HG02981 (cell line): ENCODE measurements around the gene KMT2B.
"Not testable (repeated sequence)": the region's sequence is repeated elsewhere in the genome, so short reads cannot be mapped to it uniquely, and the experiment has no call there.

Experiments
- ATAC-seq: cut with Tn5 transposase; IDR thresholded peaks from one replicate; pipeline ENCODE4 v1.9.1; 2021; ENCODE audit warnings: mild to moderate bottlenecking, moderate library complexity; ENCODE audit not compliant: unreplicated experiment

KMT2B gene

GRCh38 chr19:35717665-35718344, at the start of gene KMT2B:
Gene KMT2B (plus strand): TSS chr19:35718003. CDS start chr19:35718019, 16 bp downstream.
- peak; percentile 43 for ATAC-seq

GRCh38 chr19:35669566-35669965, 48.2 kb upstream of the KMT2B start:
- no peak for ATAC-seq

GRCh38 chr19:35669974-35670373, 47.8 kb upstream of the KMT2B start:
- ATAC-seq, result no peak

- ATAC-seq, result no peak
Observed at GRCh38 chr19:35670686-35671085, 47.1 kb upstream of the KMT2B start.

- ATAC-seq, result no peak
Observed at GRCh38 chr19:35671818-35672217, 46.0 kb upstream of the KMT2B start.

GRCh38 chr19:35673121-35673804, 44.5 kb upstream of the KMT2B start:
- no peak for ATAC-seq

- no peak for ATAC-seq
Observed at GRCh38 chr19:35675589-35676140, 42.1 kb upstream of the KMT2B start.

GRCh38 chr19:35689836-35690235, 28.0 kb upstream of the KMT2B start:
- ATAC-seq, result no peak

- not testable (repeated sequence) for ATAC-seq
Observed at GRCh38 chr19:35691106-35691505, 26.7 kb upstream of the KMT2B start.

- ATAC-seq, result no peak
Observed at GRCh38 chr19:35692010-35692409, 25.8 kb upstream of the KMT2B start.

- ATAC-seq, result no peak
Observed at GRCh38 chr19:35693422-35693821, 24.4 kb upstream of the KMT2B start.

GRCh38 chr19:35693835-35694599, 23.8 kb upstream of the KMT2B start:
- peak; percentile 76 for ATAC-seq

GRCh38 chr19:35695895-35696422, 21.8 kb upstream of the KMT2B start:
- ATAC-seq, result no peak

GRCh38 chr19:35696835-35697234, 21.0 kb upstream of the KMT2B start:
- ATAC-seq, result no peak

GRCh38 chr19:35702223-35703012, 15.4 kb upstream of the KMT2B start:
- ATAC-seq, result peak; percentile 96

- ATAC-seq, result no peak
Observed at GRCh38 chr19:35703343-35703742, 14.5 kb upstream of the KMT2B start.

GRCh38 chr19:35704218-35704617, 13.6 kb upstream of the KMT2B start, which contains the start of gene ZBTB32:
Gene ZBTB32 (plus strand): TSS chr19:35704558. CDS start chr19:35714627, 10,069 bp downstream.
- no peak for ATAC-seq

- no peak for ATAC-seq
Observed at GRCh38 chr19:35708391-35708790, 9.4 kb upstream of the KMT2B start.

- no peak for ATAC-seq
Observed at GRCh38 chr19:35710784-35711723, 6.7 kb upstream of the KMT2B start.
